Globus pallidus (tissue), 1 donor: ENCODE data around the gene ADGRG2.

Experiments
- DNase-seq: peaks from one replicate; pipeline ENCODE4 v3.0.0-alpha.2; 2015; ENCODE audit warnings: low spot score

ADGRG2 gene

DNA sequence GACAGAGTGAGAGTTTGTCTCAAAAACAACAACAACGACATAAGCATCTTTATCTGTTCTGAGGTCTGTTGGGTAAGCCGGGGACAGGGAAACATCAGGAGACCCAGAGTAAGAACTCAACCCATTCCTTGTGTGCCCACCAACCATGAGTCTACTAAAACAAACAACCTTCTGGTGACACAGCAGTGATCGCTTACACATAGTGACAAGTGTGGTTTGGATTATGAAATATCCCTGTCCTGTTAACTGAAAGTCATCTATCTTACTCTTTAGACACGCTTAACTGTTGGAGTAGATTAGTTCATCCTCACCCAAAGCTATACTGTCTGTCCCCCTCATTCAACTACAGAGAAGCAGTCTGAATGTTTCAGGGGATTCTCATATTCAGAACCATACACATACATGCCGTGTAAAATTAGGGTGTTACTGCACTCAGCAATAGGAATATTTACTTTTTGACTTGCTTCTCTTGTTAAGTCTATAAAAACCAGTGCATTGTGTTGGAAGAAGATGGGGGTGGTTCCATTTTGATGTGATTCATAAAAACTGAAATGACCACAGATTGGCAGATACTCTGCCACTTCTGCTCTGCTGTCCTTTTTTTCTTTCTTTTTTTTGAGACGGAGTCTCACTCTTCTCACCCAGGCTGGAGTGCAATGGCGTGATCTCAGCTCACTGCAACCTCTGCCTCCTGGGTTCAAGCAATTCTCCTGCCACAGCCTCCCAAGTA is 165.8 kb downstream of the ADGRG2 start:
- no peak for DNase-seq

DNA sequence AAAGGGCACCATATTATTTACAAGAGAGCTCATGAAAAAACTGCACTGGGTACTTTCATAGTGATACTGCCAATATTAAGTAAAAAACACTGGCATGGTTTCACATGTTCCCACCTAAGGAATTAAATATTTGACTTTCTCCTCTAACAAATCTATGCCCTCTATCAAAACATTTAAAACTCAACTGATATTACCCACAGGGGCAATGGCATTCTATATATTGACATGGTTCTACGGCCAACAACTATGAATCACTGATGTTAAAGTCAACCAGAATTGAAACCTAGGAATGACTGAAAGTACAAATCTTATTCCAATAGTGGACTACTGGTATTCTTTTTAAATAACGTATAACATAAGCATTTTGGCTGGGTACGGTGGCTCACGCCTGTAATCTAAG is 166.6 kb downstream of the ADGRG2 start:
- no peak for DNase-seq

DNA sequence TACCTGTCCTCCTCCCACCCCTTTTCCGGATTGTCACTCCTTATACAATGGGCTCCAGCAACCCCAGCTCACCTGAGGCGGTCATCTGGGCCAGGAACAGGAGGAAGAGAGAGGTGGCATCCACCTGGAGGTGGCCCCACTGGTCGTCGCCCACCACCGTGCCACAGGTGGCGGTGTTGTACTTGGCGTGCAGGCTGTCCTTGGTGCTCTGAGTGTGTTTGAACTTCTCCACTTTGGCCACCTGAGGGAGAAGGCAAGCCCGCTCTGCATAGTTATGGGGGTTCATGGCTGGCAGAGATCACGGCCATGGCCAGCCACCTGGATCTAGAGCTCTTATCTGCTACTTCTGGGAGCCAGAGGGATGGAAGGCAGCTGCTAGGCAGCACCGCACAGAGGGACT is 171.2 kb downstream of the ADGRG2 start:
- no peak for DNase-seq

DNA sequence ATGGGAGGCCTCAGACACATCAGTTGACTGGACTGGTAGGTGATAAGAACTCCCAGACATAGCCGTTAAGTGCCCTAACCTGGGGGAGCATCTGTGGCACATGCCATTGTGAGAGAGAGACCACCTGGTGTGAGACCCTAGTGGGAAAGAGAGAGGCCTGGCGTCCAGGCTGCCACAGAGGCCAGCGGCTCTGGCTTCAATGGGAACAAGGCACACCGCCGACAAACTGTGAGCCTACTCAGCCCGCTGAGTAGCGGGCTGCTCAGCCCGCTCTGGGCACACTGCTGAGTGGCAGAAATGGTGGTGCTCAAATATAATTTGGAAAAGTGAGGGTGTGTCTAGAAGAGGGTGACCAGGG is 172.3 kb downstream of the ADGRG2 start:
- DNase-seq = no peak

DNA sequence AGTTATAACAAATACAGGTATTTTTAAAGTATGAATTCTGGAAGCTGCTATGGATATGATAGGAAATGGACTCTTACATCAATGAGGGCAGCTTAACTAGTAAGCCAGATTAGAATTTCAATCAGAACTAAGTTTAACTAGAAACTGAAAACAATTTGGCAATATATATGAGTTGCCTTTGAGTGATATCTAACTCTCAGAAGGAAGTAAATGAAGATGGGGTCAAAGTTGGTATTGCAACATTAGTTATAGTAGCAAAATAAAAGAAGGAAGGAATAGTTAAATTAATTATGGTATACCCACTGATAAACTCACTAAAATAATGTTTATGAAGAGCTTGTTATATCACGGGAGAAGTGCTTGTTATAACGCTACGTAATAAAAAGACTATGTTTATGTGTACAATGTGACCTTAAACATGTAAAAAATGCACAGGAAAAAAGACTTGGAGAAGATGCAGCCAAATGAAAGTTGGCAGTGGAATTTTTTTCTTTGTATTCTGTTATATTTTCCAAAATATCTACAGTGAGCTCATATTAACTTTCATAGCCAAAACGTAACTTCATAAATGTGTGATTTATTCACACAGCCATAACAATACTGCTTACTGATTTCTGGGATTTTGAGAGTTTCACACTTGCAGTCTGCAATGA is 172.9 kb downstream of the ADGRG2 start:
- no peak for DNase-seq

DNA sequence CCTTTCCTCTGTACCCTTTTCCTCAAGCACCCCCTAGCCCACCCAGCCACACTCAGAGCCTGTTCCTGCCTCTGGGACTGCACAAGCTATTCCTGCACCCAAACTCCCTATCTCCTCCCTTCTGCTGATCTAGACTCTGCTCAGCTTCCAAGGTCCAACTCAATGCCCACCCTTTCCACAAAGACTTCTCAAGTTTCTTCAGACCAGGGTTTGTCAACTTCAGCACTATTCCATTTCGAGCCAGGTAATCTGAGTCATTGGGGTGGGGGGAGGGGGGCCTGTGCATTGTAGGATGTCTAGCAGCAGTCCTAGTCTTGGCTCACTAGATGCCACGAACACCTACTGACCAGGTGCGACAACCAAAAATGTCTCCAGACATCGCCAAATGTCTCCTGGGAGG is 175.7 kb downstream of the ADGRG2 start:
- DNase-seq = no peak

DNA sequence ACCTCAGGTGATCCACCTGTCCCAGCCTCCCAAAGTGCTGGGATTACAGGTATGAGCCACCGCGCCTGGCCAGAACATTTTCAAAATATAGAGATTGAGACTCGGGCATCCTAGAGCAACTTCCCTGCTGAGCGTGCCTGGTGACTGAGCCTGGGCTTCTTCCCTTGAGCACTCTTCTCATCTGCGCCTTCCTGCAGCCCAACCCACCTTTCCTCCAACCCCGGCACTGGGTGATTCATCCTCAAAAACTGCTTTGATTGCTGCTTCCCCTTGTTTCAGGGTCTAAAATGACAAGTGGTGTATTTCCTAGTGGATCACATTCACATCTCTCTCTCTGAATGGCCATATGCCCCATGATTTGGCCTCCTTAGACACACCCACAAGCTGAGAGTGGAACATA is 176.1 kb downstream of the ADGRG2 start:
- DNase-seq = no peak

DNA sequence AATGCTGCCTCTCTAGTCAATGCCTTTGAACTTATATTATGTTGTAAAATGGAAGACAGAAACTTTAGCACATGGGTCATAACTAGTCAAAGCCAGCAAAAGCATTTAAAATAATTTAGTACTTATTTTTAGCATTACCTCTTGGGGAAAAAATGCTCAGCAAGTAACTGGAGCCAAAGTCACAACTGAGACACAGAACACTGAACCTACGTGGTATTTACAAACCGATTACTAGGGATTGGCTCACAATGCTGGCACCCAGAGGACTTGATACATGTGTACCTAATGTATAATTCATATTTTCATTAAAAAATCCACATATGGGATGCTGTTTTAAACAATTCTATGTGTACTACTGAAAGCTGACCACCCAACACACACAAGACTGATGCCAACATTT is 176.8 kb downstream of the ADGRG2 start:
- no peak for DNase-seq

DNA sequence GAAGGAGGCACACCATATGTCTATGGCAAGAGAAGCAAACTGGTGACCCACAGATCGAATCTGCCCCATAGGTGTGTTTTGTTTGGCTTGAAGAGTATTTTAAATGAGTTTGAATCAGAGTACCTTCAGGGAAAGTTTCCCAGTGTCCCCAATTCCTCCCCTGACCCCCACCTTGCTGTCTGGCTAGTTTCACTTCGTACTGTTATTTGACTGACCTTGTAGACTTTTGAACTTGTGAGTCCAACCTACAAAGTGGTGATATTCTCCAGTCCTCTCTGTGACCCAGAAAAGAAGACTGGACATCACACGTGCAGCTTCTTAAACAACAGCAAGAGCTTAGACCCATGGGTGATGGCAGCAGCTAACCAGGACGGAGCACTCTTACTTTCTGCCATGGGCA is 177.8 kb downstream of the ADGRG2 start:
- no peak for DNase-seq

DNA sequence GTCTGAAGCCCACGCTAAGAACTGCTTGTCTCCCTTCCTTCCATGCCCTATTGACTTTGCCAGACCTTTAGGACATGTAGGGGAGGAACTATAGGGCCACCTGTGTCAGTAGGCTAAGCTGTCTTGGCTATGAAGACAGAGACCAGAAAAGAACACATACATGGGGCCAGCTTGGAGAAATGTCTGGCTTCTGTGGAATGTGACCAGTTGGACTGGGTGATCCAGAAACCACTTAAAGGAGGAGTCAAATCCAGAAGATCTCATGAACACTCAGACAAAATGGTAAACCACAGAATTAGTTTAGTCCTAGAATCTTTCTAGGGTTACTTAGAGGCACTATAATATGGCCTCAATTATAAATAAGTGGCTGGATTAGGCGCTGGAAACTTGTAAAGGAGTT is 180.4 kb downstream of the ADGRG2 start:
- no peak for DNase-seq
